GM19324 (cell line): ENCODE data around the gene DSCAML1.

Experiments
- ATAC-seq: cut with Tn5 transposase; IDR thresholded peaks from one replicate; pipeline ENCODE4 v1.9.1; 2021; ENCODE audit warnings: mild to moderate bottlenecking, moderate library complexity; ENCODE audit not compliant: unreplicated experiment, low FRiP score

The DSCAML1 gene

DNA sequence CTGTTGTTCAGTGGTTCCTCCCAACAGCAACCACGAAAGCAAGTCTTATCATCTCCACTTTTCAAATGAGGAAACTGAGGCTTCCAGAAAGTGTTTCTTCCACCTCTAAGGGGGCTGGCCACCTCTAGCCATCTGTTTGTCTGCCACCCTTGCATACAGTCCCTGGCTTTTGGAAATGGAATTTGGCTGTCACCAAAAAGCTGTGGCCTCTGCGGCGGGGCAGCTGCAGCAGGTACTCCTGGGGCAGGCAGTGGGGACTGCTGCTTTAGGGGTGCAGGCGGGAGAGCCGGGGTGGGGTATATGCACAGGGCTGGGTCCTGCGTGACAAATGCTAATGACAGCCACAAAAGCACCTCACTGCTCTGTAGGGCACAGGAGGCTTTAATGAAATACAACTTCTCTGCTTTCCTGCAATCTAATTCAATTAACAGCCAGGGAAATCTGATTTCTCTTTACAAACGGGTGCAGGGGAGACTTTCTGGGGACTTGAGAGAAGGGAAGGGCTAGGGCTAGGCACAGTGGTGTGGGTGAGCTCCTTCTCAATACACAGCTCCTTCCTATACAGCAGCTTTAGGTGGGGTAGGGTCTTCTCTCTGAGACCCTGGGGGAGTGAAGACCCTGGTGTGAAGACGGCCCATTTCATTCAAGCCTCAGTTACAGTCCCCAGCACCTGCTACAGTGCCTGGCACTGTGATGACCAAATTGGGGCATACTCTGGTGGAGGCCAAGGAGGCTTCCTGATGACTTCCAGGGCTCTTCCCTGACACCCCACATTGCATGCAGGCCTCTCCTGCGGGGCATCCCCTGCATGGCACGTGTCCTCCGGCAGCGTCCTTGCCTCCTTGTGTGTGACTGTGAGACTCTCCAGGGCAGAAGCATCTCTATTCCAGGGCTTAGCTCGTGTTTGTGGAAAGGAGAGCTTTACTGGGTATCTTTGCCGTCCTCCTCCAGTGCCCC, 307.7 kb downstream of the DSCAML1 start:
- ATAC-seq = no peak

DNA sequence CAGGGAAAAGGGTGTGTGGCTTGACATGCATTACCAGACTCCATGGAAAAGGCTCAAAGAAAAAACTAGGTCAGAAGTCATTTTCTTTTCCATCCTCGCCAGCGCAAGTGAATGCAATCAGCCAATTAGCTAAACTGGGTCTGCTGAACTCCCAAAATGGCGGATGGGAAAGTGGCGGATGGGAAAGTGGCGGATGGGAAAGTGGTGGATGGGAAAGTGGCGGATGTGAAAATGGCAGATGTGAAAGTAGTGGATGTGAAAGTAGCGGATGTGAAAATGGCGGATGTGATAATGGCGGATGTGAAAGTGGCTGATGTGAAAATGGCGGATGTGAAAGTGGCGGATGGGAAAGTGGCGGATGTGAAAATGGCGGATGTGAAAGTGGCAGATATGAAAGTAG, 311.0 kb downstream of the DSCAML1 start:
- no peak for ATAC-seq

DNA sequence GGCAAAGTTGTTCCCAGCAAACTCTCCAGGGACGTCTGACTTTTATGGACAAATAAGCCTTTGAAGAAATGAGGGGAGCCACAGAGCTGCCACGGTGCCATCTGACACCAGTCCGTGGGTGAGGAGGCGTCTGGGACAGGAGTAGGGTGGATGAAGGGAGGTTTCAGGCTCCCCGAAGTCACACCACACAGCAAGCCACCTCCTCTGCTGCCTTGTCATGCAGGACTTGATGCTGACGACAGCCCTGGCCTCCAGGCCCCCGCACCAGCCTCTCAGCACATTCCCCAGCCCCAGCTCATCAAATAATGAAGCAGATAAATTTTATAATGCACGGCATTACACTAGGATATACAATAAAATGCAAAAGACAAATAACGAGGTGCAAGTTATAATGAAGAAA, 312.9 kb downstream of the DSCAML1 start:
- ATAC-seq = no peak

DNA sequence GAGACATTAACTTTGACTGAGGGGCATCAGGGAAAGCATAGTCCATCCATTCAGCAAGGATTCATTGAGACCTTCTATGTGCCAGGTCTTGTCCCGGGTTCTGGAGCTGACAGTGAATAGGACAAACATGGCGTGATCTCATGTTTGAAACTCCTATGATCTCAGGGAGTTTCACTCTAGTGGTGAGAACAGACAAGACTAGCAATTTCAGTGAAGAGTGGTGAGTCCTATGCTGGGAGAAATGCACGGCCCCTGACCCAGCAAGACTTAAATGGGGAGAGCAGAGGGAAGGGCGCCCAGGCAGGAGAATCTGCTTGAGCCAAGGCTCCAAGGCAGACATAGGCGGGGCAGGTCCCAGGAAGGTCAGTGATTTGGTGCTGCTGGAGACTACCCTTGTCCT, 313.6 kb downstream of the DSCAML1 start:
- ATAC-seq = no peak

DNA sequence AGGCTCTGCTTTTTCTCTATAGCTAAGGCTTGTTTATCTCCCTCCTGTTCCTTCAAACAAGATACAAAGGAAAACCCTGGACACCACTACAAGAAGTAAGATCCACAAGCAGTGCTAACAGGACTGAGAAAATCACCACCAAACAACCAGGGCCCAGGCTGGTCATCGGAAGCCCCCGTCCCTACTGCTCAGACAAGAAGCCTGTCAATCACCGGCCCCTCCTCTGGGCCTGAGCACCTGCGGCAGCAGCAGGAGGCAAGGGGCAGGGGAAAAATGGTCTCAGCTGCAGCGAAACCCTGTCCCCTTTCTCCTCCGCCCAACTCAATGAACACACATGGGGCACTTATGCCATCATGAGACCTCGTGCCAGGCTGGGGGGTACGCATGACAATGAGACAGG, 314.1 kb downstream of the DSCAML1 start:
- no peak for ATAC-seq

DNA sequence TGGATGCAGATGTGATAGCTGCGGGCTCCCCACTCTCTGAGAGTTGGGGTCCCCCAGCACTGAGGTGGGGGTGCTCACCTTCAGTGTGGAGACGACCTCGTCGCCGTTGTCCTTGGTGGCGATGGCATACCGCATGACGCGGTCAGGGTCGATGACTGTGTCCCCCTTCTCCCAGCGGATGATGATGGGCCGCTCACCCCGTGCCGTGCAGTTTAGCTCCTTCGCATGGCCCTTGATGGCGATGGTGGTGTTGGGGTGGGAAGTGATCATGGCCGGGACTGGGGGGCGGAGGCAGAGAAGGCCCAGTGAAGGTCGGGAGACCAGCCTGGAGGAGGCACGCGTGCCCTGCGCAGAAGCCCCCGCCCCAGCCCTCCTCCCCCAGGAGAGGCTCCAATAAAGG, 315.1 kb downstream of the DSCAML1 start:
- no peak for ATAC-seq

DNA sequence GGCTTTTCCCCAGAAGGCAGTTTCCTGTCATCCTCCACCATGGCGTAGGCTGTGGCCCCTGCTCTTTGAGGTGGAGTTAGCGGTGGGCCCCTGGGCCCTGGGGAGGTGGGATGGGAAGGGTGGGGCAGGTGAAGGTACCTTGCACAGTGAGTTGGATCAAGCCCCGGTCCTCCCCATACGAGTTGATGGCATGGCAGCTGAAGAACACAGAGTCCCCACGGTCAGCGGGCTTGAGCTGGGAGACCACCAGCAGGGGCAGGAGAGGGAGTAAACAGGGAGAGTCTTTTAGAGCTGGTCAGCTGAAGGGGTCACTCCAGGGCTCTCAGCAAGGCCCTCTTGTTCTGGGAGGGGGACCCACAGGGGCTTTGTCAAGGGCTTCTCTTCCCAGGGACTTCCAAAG, 316.0 kb downstream of the DSCAML1 start:
- ATAC-seq = no peak

DNA sequence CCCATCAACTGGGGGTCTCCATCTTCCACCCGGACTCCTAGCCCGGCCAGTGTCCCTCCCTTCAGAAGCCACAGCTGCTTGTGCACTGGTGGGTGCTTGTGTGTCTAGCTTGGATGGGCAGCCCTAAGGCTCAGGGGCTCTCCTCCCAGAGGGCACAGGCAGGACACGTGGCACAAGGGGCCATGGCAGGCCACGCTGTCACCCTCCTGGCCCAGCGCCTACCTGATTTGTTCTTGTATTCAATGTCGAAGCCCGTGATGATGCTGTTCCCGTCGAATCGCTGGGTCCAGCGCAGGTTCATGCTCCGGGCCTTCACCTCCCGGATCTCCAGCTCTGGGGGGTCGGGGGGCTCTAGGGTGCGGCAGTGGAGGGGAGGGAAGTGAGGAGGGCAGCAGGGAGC, 316.8 kb downstream of the DSCAML1 start:
- no peak for ATAC-seq

DNA sequence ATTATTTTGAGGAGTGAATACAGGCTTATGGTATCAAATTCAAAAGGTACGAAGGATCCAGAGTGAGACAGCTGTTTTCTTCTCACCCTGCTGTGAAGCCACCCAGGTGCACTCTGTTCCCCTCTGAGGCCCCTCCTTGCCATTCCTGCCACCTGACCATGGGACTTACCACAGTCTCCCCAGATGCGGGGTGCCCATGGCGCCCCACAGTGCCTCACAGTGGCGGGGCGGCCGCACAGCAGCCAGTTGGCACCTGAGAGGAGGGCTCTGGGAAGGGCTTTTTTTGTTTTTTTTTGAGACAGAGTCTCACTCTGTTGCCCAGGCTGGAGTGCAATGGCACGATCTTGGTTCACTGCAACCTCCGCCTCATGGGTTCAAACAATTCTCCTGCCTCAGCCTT, 317.6 kb downstream of the DSCAML1 start:
- ATAC-seq = no peak

DNA sequence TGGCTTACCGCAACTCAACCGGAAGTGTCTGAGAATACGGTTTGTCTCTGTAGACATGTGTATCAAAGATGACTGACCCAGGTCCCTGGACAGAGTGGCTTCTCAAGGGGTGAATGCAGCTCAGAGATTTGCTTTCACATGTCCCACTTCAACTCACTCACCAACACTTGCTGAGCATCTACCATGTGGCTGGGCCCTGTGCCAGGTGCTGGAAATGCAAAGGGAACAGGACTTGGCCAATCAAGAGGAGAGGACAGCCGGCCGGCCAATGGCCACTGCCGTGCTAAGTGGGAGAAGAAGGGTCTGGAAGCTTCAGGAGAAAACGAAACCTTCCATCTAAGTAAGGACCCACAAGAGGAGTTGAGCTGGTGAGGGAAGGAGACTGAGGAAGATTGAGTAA, 318.1 kb downstream of the DSCAML1 start:
- no peak for ATAC-seq

DNA sequence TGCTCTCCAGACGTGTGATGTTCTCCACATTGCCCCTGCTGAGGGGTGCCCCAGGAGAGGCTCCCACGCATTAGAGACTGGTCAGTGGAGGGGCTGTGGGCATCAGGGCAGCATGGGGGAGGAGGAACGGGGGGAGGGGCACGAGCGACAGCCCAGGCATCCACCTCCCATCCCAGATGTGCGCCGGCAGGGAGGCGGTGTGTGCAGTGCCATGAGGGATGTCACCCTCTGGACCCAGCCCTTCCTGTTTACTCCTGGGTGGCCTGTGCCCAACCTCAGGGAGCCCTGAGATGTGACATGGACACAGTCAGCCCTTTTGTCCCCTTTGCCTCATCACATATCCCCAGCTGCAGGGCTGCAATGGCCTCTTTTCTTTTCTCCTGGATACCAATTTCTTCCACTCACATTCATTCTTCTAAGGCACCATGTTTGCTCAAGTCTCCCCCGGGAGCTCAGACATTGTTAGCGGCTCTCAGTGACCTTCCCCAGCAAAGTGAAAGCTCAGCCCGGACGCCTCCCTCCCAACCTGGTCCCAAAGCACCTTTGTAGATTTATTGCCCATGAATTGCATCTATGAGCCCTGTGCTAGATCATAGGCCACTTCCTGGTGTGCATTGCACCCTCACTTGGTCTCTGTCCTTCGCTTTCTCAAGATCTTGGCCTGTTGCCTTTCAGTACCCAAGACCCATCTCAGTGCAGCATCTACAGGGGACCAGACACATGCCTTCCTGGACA, 318.7 kb downstream of the DSCAML1 start:
- ATAC-seq = no peak

DNA sequence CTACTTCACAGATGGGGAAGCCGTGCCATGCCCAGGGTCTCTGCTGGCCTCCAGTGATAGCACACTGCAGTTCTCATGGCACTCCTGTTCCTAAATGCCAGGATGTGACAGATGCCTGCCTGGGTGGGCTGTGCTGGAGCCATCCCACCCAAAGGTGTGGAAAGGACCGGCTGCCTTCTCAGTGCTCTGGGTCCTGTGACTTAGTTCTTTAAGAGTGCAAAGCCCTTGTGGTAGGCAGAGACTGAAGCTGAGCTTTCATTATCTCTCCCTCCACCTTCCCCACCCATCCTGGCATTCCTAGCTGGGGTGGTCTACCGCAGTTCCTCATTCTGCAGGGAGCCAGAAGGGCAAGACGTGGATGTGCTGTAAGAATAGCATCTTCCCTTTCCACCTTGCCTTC, 319.3 kb downstream of the DSCAML1 start:
- no peak for ATAC-seq

DNA sequence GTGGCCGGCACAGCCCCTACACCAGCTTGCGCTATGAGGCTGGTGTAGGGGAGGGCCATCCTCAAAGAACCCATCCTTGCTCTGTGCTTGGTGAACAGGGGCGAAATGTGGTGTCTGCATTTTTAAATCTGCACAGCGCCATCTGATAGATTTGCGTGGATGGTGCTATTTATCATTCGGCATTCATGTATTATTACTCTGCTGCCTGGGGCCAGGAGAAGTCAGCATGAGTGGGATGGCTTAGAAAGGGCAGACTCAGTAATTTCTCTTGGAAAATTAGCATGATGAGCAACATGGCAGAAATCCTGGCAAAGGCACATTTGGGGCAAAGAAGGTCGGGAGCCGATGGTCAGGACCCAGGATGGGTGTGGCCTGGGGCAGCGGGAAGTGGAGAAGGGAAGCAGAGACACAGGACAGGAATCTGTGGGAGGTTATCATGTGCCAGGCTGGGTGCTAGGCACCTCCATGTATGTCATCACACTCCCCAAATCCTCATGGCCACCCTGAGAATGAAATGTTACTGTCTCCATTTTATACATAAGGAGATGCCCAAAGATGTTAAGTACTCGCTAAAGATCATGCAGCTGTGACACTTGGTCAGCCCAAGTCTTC, 320.4 kb downstream of the DSCAML1 start:
- no peak for ATAC-seq

DNA sequence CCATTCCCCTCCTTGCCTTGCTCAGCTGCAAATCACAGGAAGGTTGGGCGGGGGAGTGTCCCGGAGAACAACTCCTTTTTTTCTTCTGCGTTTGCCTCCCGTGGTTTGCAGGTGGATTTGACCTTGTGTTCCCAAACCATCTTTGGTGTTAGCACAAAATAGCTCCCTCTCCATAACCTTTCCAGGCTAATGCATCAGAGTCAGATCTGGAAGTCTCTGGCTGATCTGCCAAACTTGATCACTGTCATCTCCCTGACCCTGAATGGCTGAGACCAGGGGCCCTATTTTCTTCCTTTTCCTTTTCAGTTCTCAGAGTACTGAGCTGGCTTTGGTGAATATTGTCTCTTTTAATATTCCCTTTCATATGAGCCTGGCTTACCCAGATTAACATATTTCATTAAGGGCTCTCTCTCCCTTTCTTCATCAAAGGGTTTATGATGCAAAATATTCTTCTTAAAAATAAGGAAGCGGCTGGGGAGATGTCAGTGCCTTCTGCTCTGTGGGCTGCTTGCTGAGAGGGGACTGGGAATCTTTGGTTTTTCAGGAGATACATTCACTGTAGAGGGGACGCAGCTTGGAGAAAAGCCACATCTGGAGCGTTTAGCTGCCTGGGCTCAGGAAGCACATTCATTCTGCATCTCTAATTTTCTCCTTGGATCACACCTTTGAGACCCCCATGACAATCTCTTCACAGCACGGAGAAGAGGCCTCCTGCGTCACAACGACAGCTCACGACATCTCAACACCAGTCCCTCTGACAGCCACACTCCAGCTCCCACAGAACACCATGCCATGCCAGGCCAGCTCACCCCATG, 321.1 kb downstream of the DSCAML1 start:
- no peak for ATAC-seq

DNA sequence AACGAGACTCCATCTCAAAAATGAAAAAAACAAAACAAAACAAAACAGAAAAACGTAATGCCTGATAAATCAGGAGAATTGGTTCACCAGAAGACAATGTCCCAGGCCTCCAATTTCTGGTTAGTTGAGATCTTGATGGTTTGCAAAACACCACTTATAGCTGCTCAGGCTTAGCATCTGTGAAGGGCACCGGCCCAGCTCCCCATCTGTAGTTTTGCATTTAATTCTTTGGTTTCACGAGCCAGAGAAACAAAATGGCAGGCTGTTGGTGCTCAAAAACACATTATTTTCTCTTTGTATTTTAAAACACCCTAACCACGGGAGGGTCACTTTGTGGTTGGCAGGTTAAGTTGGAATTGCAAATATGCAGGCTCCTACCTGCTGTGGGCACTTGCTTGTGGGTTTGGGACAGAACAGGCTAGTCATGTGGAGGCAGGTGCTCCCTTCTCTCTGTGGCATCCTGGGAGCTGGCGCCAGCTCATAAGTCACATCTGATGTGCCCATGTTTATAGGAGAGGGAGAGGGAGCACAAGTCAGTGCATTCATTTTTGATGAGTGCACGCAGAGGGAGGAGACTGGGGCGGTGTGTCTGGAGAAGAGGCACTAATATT, 323.4 kb downstream of the DSCAML1 start:
- no peak for ATAC-seq

DNA sequence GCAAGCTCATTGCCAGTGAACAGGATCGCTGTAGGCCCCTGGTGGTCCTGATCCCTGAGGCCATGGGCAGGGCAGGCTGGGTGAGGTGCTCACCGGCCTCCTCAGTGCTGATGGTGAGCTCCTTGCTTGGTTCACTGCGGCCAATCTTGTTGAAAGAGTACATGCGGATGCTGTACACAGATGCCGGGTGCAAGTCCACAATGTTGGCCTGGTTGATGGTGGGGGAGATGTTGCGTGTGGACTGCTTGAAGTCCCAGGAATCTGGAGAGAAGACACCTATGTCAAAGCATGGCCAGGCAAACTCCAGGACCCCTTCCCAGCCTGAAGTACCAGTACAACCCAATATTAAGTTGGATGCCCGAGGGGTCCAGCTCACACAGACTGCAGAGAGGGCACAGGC, 325.2 kb downstream of the DSCAML1 start:
- no peak for ATAC-seq

DNA sequence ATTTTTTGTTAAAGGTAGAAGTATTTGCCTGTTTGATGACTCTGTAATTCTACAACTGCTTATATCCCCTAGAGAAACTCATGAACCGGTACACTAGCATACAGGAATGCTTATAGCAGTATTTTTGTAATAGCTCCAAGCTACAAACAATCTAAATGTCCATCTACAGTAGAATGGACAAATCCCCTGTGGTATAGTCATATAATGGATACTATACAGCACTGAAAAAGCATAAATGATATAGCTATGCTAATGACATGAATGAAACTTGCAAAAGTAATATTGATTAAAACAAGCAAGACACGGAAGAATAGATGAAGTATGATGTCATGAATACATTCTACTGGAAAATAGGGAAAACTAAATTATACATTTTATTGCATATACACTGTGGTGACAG, 326.4 kb downstream of the DSCAML1 start:
- ATAC-seq = no peak

DNA sequence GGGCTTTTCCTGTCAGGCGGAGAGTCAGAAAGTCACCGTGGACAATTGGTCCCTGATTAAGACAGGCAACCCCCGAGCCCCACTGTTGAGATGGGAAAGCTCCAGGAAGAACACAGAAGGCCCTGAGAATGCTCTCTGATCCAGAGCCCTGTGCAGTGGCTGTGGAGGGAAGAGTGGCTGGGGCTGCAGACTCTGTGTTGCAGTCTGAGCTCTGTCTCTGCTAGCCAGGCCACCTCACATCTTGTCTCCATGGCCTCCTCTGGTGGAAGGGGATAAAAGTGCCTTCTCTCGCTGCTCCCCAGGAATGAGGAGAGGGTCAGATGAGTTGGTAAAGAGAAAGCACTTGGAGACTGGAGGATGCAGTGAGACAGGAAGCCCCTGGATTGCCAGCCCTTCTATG, 328.1 kb downstream of the DSCAML1 start:
- no peak for ATAC-seq

DNA sequence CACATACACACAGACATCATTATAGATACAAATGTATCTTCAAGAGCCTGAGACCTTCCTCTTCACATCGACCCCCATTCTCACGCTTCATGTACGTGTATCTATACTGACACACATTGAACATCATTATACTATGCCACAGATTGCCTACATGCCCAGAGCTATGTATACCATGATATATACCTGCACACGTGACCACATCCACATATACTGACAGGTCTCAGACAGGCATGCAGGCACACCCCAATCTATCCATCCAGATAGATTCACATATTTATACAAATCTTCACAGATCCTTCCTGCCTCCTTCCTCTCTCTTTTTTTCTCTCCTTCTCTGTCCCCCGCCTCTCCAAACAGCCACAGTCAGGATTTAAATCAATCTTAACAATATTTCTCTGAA, 329.2 kb downstream of the DSCAML1 start:
- ATAC-seq = no peak

DNA sequence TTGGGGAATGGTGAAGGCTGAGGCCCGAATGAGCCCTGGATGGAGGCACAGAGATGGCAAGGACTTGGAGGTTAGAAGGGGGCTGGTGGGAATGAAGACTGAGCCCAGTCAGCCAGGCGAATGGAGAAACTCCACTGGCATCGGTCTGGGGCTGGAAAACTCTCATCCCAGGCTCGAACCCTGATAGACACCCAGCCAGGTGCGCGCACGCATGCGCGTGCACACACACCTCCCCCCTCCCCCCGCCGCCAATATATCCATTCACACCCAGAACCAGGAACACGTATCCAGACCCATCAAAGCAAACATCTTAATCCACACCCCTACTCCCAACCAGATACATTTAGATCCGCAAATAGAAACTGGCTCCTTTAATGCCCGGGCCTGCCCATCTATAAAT, 330.1 kb downstream of the DSCAML1 start:
- no peak for ATAC-seq
